Activated T-helper 2 cell treated with anti-CD3 and anti-CD28 coated beads, Interferon-gamma antibody, Interleukin-2, Interleukin-4, amounts not matched to agents 10 μg/mL and 5 μg/mL and 100 μg/mL, durations not matched to agents 14 hours and 24 hours and 36 hours (primary cell): ENCODE results near the gene SMAGP. TPM values are rescaled to one million over a fixed set of nuclear protein-coding genes. Genes with fewer than 3 reads are reported as not detected.
A peak's percentile ranks its signal among the peaks of the same experiment; 100 is the strongest.
"Not testable (repeated sequence)": the region's sequence is repeated elsewhere in the genome, so short reads cannot be mapped to it uniquely, and the experiment has no call there.

Source experiments
- DNase-seq: peaks from one replicate; pipeline ENCODE4 v3.0.0; 2021; ENCODE audit warnings: low spot score
- H3K27ac Mint-ChIP-seq: one replicate; pipeline ENCODE4 v1.8.0; 2021; ENCODE audit warnings: mixed read lengths
- H3K27me3 Mint-ChIP-seq: one replicate; pipeline ENCODE4 v1.8.0; 2021; ENCODE audit warnings: low read depth, mixed read lengths
- H3K36me3 Mint-ChIP-seq: one replicate; pipeline ENCODE4 v1.8.0; 2021; ENCODE audit warnings: low read depth, mixed read lengths
- H3K4me1 Mint-ChIP-seq: one replicate; pipeline ENCODE4 v1.8.0; 2021; ENCODE audit warnings: low read depth, mixed read lengths
- H3K4me3 Mint-ChIP-seq: one replicate; pipeline ENCODE4 v1.8.0; 2021; ENCODE audit warnings: low read depth, mild to moderate bottlenecking, moderate library complexity, mixed read lengths
- H3K9me3 Mint-ChIP-seq: one replicate; pipeline ENCODE4 v1.8.0; 2021; ENCODE audit warnings: mixed read lengths
- intact Hi-C: fragments of 100-400 bp; cut with micrococcal nuclease; formaldehyde crosslinking; loops from one replicate; pipeline ENCODE4 v1.15.1; 2023
- total RNA-seq: library from RNA; stranded (reverse); gene quantifications from 2 replicates; pipeline ENCODE4 v1.2.3, GENCODE V29; 2022

Gene SMAGP
- total RNA-seq, 1 donor from 2014 or later = not detected

GRCh38 chr12:51285843-51286242 is 15.6 kb upstream of the SMAGP start:
- Mint-ChIP-seq H3K36me3 (peaks cover 41% of the 10 kb centered on the region), H3K27ac (no peak overlapping the region), H3K4me1 (no peaks in the 10 kb centered on the region), H3K9me3 (no peaks in the 10 kb centered on the region), H3K4me3 (no peak overlapping the region), H3K27me3 (no peaks in the 10 kb centered on the region)
- intact Hi-C loops = no loop called here
- no peak for DNase-seq

GRCh38 chr12:51281202-51281924 is 11.1 kb upstream of the SMAGP start:
- Mint-ChIP-seq H3K4me3 (no peak overlapping the region), H3K27me3 (no peaks in the 10 kb centered on the region), H3K27ac (no peak overlapping the region), H3K36me3 (peaks cover 25% of the 10 kb centered on the region), H3K9me3 (no peaks in the 10 kb centered on the region), H3K4me1 (no peaks in the 10 kb centered on the region)
- DNase-seq = no peak
- intact Hi-C loops = no loop called here

- intact Hi-C loops = no loop called here
- no peaks in the 10 kb centered on the region for H3K9me3 Mint-ChIP-seq
- H3K4me3 Mint-ChIP-seq = no peak overlapping the region
- no peaks in the 10 kb centered on the region for H3K36me3 Mint-ChIP-seq
- no peak for DNase-seq
- peaks cover 12% of the 10 kb centered on the region for H3K4me1 Mint-ChIP-seq
- peaks cover 20% of the 10 kb centered on the region for H3K27me3 Mint-ChIP-seq
- no peak overlapping the region for H3K27ac Mint-ChIP-seq
Measured at GRCh38 chr12:51275088-51275487, 4.9 kb upstream of the SMAGP start.

GRCh38 chr12:51272810-51273209 is 2.6 kb upstream of the SMAGP start:
- DNase-seq = not testable (repeated sequence)

GRCh38 chr12:51270951-51271518 is 820 bp upstream of the SMAGP start:
- Mint-ChIP-seq H3K36me3 (no peaks in the 10 kb centered on the region), H3K27me3 (peaks cover 37% of the 10 kb centered on the region), H3K9me3 (no peaks in the 10 kb centered on the region), H3K27ac (no peak overlapping the region), H3K4me3 (peak overlapping the region; percentile 85), H3K4me1 (peaks cover 12% of the 10 kb centered on the region)
- intact Hi-C loops = no loop called here
- no peak for DNase-seq

More at GRCh38 chr12:51272810-51273209, 2.6 kb upstream of the SMAGP start:
- intact Hi-C loops, H3K27ac Mint-ChIP-seq, H3K36me3 Mint-ChIP-seq, H3K9me3 Mint-ChIP-seq, H3K4me3 Mint-ChIP-seq: not testable (repeated sequence)
- peaks cover 31% of the 10 kb centered on the region for H3K27me3 Mint-ChIP-seq
- H3K4me1 Mint-ChIP-seq = peaks cover 12% of the 10 kb centered on the region

GRCh38 chr12:51269174-51270066 is 795 bp downstream of the SMAGP start:
- Mint-ChIP-seq H3K27ac (no peak overlapping the region), H3K27me3 (peaks cover 39% of the 10 kb centered on the region), H3K4me1 (peaks cover 19% of the 10 kb centered on the region), H3K36me3 (no peaks in the 10 kb centered on the region), H3K4me3 (peak overlapping the region; percentile 75), H3K9me3 (no peaks in the 10 kb centered on the region)
- intact Hi-C loops = loop anchor here (1.0 kb wide), 1 partner anchor 72 kb away; no protein-coding TSS in a partner anchor
- DNase-seq = peak; percentile 31

GRCh38 chr12:51265024-51265423 is 5.2 kb downstream of the SMAGP start:
- no peak overlapping the region for H3K4me3 Mint-ChIP-seq
- H3K36me3 Mint-ChIP-seq = no peaks in the 10 kb centered on the region
- H3K27ac Mint-ChIP-seq = no peak overlapping the region
- no peaks in the 10 kb centered on the region for H3K9me3 Mint-ChIP-seq
- peaks cover 18% of the 10 kb centered on the region for H3K27me3 Mint-ChIP-seq
- no peak for DNase-seq
- intact Hi-C loops = no loop called here
- peaks cover 17% of the 10 kb centered on the region for H3K4me1 Mint-ChIP-seq

GRCh38 chr12:51264297-51264696 is 5.9 kb downstream of the SMAGP start:
- DNase-seq = no peak
- no peaks in the 10 kb centered on the region for H3K36me3 Mint-ChIP-seq
- peaks cover 16% of the 10 kb centered on the region for H3K27me3 Mint-ChIP-seq
- no peak overlapping the region for H3K27ac Mint-ChIP-seq
- no peak overlapping the region for H3K4me3 Mint-ChIP-seq
- intact Hi-C loops = no loop called here
- no peaks in the 10 kb centered on the region for H3K9me3 Mint-ChIP-seq
- H3K4me1 Mint-ChIP-seq = peaks cover 17% of the 10 kb centered on the region

GRCh38 chr12:51263341-51263740 is 6.9 kb downstream of the SMAGP start:
- H3K27ac Mint-ChIP-seq = no peak overlapping the region
- no peaks in the 10 kb centered on the region for H3K36me3 Mint-ChIP-seq
- H3K4me1 Mint-ChIP-seq = peaks cover 17% of the 10 kb centered on the region
- peaks cover 9% of the 10 kb centered on the region for H3K27me3 Mint-ChIP-seq
- H3K4me3 Mint-ChIP-seq = no peak overlapping the region
- intact Hi-C loops = no loop called here
- no peak for DNase-seq
- no peaks in the 10 kb centered on the region for H3K9me3 Mint-ChIP-seq

- no peak for DNase-seq
- H3K27me3 Mint-ChIP-seq = peaks cover 7% of the 10 kb centered on the region
- H3K36me3 Mint-ChIP-seq = no peaks in the 10 kb centered on the region
- peaks cover 17% of the 10 kb centered on the region for H3K4me1 Mint-ChIP-seq
- intact Hi-C loops = no loop called here
- H3K4me3 Mint-ChIP-seq = no peak overlapping the region
- no peaks in the 10 kb centered on the region for H3K9me3 Mint-ChIP-seq
- H3K27ac Mint-ChIP-seq = no peak overlapping the region
Measured at GRCh38 chr12:51262758-51263177, 7.4 kb downstream of the SMAGP start.

GRCh38 chr12:51259600-51259999 is 10.6 kb downstream of the SMAGP start:
- H3K36me3 Mint-ChIP-seq, H3K4me1 Mint-ChIP-seq, DNase-seq, H3K9me3 Mint-ChIP-seq, H3K27me3 Mint-ChIP-seq, H3K27ac Mint-ChIP-seq, H3K4me3 Mint-ChIP-seq, intact Hi-C loops: not testable (repeated sequence)

GRCh38 chr12:51254536-51254935 is 15.7 kb downstream of the SMAGP start:
- Mint-ChIP-seq H3K9me3 (no peaks in the 10 kb centered on the region), H3K27ac (no peak overlapping the region), H3K36me3 (no peaks in the 10 kb centered on the region), H3K27me3 (no peaks in the 10 kb centered on the region), H3K4me1 (peaks cover 3% of the 10 kb centered on the region), H3K4me3 (no peak overlapping the region)
- DNase-seq = no peak
- intact Hi-C loops = no loop called here

GRCh38 chr12:51253276-51253675 is 16.9 kb downstream of the SMAGP start:
- H3K27me3 Mint-ChIP-seq = no peaks in the 10 kb centered on the region
- no peak overlapping the region for H3K4me3 Mint-ChIP-seq
- no peaks in the 10 kb centered on the region for H3K9me3 Mint-ChIP-seq
- H3K4me1 Mint-ChIP-seq = peaks cover 3% of the 10 kb centered on the region
- H3K27ac Mint-ChIP-seq = no peak overlapping the region
- H3K36me3 Mint-ChIP-seq = peaks cover 3% of the 10 kb centered on the region
- intact Hi-C loops = no loop called here
- DNase-seq = no peak
